ENCODE measurements around the gene KYNU. TPM values are rescaled to one million over a fixed set of nuclear protein-coding genes. Genes with fewer than 3 reads are reported as not detected.

KYNU gene
- total RNA-seq, 4 donors from 2014 or later: 2.3 to 39.4 (median 19.2) TPM

- Histone ChIP-seq H3K36me3 (no peaks in the 10 kb centered on the region), H3K27ac (no peak overlapping the region), H3K27me3 (no peaks in the 10 kb centered on the region), H3K4me3 (no peak overlapping the region), H3K4me1 (peaks cover 0 to 5% (median 0%) of the 10 kb centered on the region in 3 donors), H3K9me3 (no peaks in the 10 kb centered on the region)
- no peak for DNase-seq
- WGBS, 2 donors: 63% methylated on average over 1 of the region's 1 CpG
- TF ChIP-seq POLR2A (IDR thresholded peaks at IDR 0.05) (no peak), CTCF (IDR thresholded peaks at IDR 0.05) (no peak)
- intact Hi-C loops (cut with DNase I): no loop called here
Observed at GRCh38 chr2:142954493-142954892, 77.0 kb downstream of the KYNU start.

GRCh38 chr2:142957144-142957543, 79.7 kb downstream of the KYNU start:
- Histone ChIP-seq H3K27ac (no peak overlapping the region), H3K4me3 (no peak overlapping the region), H3K4me1 (peaks cover 0 to 5% (median 0%) of the 10 kb centered on the region in 3 donors), H3K9me3 (no peaks in the 10 kb centered on the region), H3K36me3 (no peaks in the 10 kb centered on the region), H3K27me3 (no peaks in the 10 kb centered on the region)
- intact Hi-C loops (cut with DNase I): no loop called here
- 74 to 83% methylated on average over 1 of the region's 1 CpG for WGBS, 2 donors
- no peak for TF ChIP-seq POLR2A (IDR thresholded peaks at IDR 0.05)
- no peak for DNase-seq

GRCh38 chr2:142961202-142961601, 83.7 kb downstream of the KYNU start:
- Histone ChIP-seq H3K27ac (no peak overlapping the region), H3K4me1 (no peaks in the 10 kb centered on the region), H3K9me3 (no peaks in the 10 kb centered on the region), H3K36me3 (no peaks in the 10 kb centered on the region), H3K4me3 (no peak overlapping the region), H3K27me3 (no peaks in the 10 kb centered on the region)
- DNase-seq: no peak
- intact Hi-C loops (cut with DNase I): no loop called here
- TF ChIP-seq POLR2A (IDR thresholded peaks at IDR 0.05): no peak
- TF ChIP-seq CTCF (IDR thresholded peaks at IDR 0.05): no peak
- WGBS, 2 donors: 83 to 100% methylated on average over 1 of the region's 1 CpG

GRCh38 chr2:142965443-142965842, 88.0 kb downstream of the KYNU start:
- Histone ChIP-seq H3K4me1 (no peaks in the 10 kb centered on the region), H3K36me3 (no peaks in the 10 kb centered on the region), H3K9me3 (no peaks in the 10 kb centered on the region), H3K4me3 (no peak overlapping the region), H3K27ac (no peak overlapping the region), H3K27me3 (no peaks in the 10 kb centered on the region)
- intact Hi-C loops (cut with DNase I): no loop called here
- DNase-seq: no peak
- 79 to 95% methylated on average over 1 of the region's 1 CpG for WGBS, 2 donors
- TF ChIP-seq CTCF (IDR thresholded peaks at IDR 0.05) (no peak), POLR2A (IDR thresholded peaks at IDR 0.05) (no peak)

GRCh38 chr2:142966284-142966683, 88.8 kb downstream of the KYNU start:
- H3K36me3 ChIP-seq: no peaks in the 10 kb centered on the region
- no peak overlapping the region for H3K4me3 ChIP-seq
- intact Hi-C loops (cut with DNase I): no loop called here
- no peak for DNase-seq
- no peak overlapping the region for H3K27ac ChIP-seq
- TF ChIP-seq CTCF (IDR thresholded peaks at IDR 0.05) (no peak), POLR2A (IDR thresholded peaks at IDR 0.05) (no peak)
- H3K4me1 ChIP-seq: no peaks in the 10 kb centered on the region
- no peaks in the 10 kb centered on the region for H3K27me3 ChIP-seq
- H3K9me3 ChIP-seq: no peaks in the 10 kb centered on the region

- Histone ChIP-seq H3K27me3 (no peaks in the 10 kb centered on the region), H3K4me1 (no peaks in the 10 kb centered on the region), H3K4me3 (no peak overlapping the region), H3K36me3 (no peaks in the 10 kb centered on the region), H3K27ac (no peak overlapping the region), H3K9me3 (no peaks in the 10 kb centered on the region)
- TF ChIP-seq CTCF (IDR thresholded peaks at IDR 0.05) (no peak), POLR2A (IDR thresholded peaks at IDR 0.05) (no peak)
- WGBS, 2 donors: 48 to 64% methylated on average over 1 of the region's 1 CpG
- intact Hi-C loops (cut with DNase I): no loop called here
- DNase-seq: no peak
Observed at GRCh38 chr2:142967060-142967459, 89.6 kb downstream of the KYNU start.

Data from esophagus squamous epithelium (tissue), 5 donors.